ENCODE measurements around the gene AGBL4.

- TF ChIP-seq TAF1 (IDR thresholded peaks at IDR 0.05; ENCODE audit: borderline replicate concordance, low read depth, low read length) = no peak
- TF ChIP-seq POLR2A (IDR thresholded peaks at IDR 0.05; ENCODE audit: low read depth, low read length) = no peak
These were observed 1165.4 kb downstream of the AGBL4 start for GRCh38 chr1:48858200-48858920.

Measured in GM12892 (cell line).